H9 (cell line): ENCODE results near the gene HCFC1. TPM values are rescaled to one million over a fixed set of nuclear protein-coding genes. Genes with fewer than 3 reads are reported as not detected.
A peak's percentile ranks its signal among the peaks of the same experiment; 100 is the strongest.

Experiments
- DNase-seq: peaks from one replicate; pipeline ENCODE4 v3.0.0-alpha.2; 2017
- H2AFZ ChIP-seq: one replicate; pipeline ENCODE4 v1.6.1; 2013; ENCODE audit warnings: mild to moderate bottlenecking, low read length, control low read depth, moderate library complexity
- H2AK5ac ChIP-seq: 2 replicates; pipeline ENCODE4 v1.6.1; 2013; ENCODE audit warnings: low read length, control low read depth, mixed read lengths; ENCODE audit not compliant: insufficient read length
- H2BK120ac ChIP-seq: one replicate; pipeline ENCODE4 v1.6.1; 2013; ENCODE audit warnings: low read depth, mild to moderate bottlenecking, low read length, control low read depth, inconsistent platforms; ENCODE audit not compliant: poor library complexity, severe bottlenecking
- H2BK12ac ChIP-seq: 2 replicates; pipeline ENCODE4 v1.6.1; 2013; ENCODE audit warnings: low read length, control low read depth, mixed read lengths, low read depth; ENCODE audit not compliant: insufficient read length
- H2BK15ac ChIP-seq: 2 replicates; pipeline ENCODE4 v1.6.1; 2013; ENCODE audit warnings: low read depth, low read length, control low read depth
- H2BK20ac ChIP-seq: one replicate; pipeline ENCODE4 v1.6.1; 2013; ENCODE audit warnings: low read depth, mild to moderate bottlenecking, low read length, control low read depth, inconsistent platforms; ENCODE audit not compliant: poor library complexity, severe bottlenecking
- H2BK5ac ChIP-seq: 2 replicates; pipeline ENCODE4 v1.6.1; 2013; ENCODE audit warnings: low read length, control low read depth, mixed read lengths; ENCODE audit not compliant: insufficient read length
- H3K14ac ChIP-seq: 2 replicates; pipeline ENCODE4 v1.6.1; 2013; ENCODE audit warnings: low read length, control low read depth; ENCODE audit not compliant: insufficient read depth
- H3K18ac ChIP-seq: 2 replicates; pipeline ENCODE4 v1.6.1; 2013; ENCODE audit warnings: low read depth, mild to moderate bottlenecking, mixed read lengths, low read length, control low read depth; ENCODE audit not compliant: insufficient read length
- H3K23ac ChIP-seq: 2 replicates; pipeline ENCODE4 v1.6.1; 2013; ENCODE audit warnings: low read length, control low read depth, mixed read lengths, low read depth; ENCODE audit not compliant: insufficient read length
- H3K23me2 ChIP-seq: 2 replicates; pipeline ENCODE4 v1.6.1; 2013; ENCODE audit warnings: low read depth, mild to moderate bottlenecking, mixed read lengths, low read length, control low read depth; ENCODE audit not compliant: insufficient read length, poor library complexity, severe bottlenecking
- H3K27ac ChIP-seq: 2 replicates; pipeline ENCODE4 v1.5.1; 2013; ENCODE audit warnings: low read length, control low read depth, mixed read lengths, low read depth; ENCODE audit not compliant: insufficient read length
- H3K27me3 ChIP-seq: 2 replicates; pipeline ENCODE4 v1.6.1; 2013; ENCODE audit warnings: low read length, control low read depth, inconsistent platforms; ENCODE audit not compliant: insufficient read depth
- H3K4ac ChIP-seq: 2 replicates; pipeline ENCODE4 v1.6.1; 2013; ENCODE audit warnings: low read depth, mild to moderate bottlenecking, control low read depth, inconsistent platforms, low read length, moderate library complexity
- H3K4me1 ChIP-seq: 2 replicates; pipeline ENCODE4 v1.6.1; 2013; ENCODE audit warnings: low read length, control low read depth, inconsistent platforms; ENCODE audit not compliant: insufficient read depth
- H3K4me2 ChIP-seq: 2 replicates; pipeline ENCODE4 v1.6.1; 2013; ENCODE audit warnings: low read length, control low read depth, mixed read lengths; ENCODE audit not compliant: insufficient read length, insufficient read depth
- H3K56ac ChIP-seq: 2 replicates; pipeline ENCODE4 v1.6.1; 2013; ENCODE audit warnings: low read depth, mild to moderate bottlenecking, mixed read lengths, low read length, control low read depth; ENCODE audit not compliant: insufficient read length
- H3K79me1 ChIP-seq: 2 replicates; pipeline ENCODE4 v1.6.1; 2013; ENCODE audit warnings: low read depth, mild to moderate bottlenecking, moderate library complexity, low read length, control low read depth, inconsistent platforms; ENCODE audit not compliant: insufficient read depth, poor library complexity, severe bottlenecking
- H3K79me2 ChIP-seq: 2 replicates; pipeline ENCODE4 v1.6.1; 2013; ENCODE audit warnings: low read length, control low read depth, inconsistent platforms; ENCODE audit not compliant: insufficient read depth
- H3K9ac ChIP-seq: 2 replicates; pipeline ENCODE4 v1.6.1; 2013; ENCODE audit warnings: low read length, control low read depth, mixed read lengths; ENCODE audit not compliant: insufficient read length; ENCODE audit errors: extremely low read depth
- H3K9me3 ChIP-seq: one replicate; pipeline ENCODE4 v1.6.1; 2013; ENCODE audit warnings: low read depth, low read length, inconsistent platforms; ENCODE audit not compliant: control insufficient read depth
- H3T11ph ChIP-seq: one replicate; pipeline ENCODE4 v1.6.1; 2013; ENCODE audit warnings: mild to moderate bottlenecking, low read length, control low read depth, inconsistent platforms
- H4K20me1 ChIP-seq: one replicate; pipeline ENCODE4 v1.6.1; 2013; ENCODE audit not compliant: control insufficient read depth, insufficient read length, insufficient read depth
- H4K5ac ChIP-seq: 2 replicates; pipeline ENCODE4 v1.6.1; 2013; ENCODE audit warnings: low read depth, mild to moderate bottlenecking, mixed read lengths, low read length, control low read depth; ENCODE audit not compliant: insufficient read length
- H4K8ac ChIP-seq: replicated peaks from 2 replicates; pipeline ENCODE4 v1.6.1; 2013; ENCODE audit warnings: low read length, control low read depth, mixed read lengths, low read depth; ENCODE audit not compliant: insufficient read length
- H4K91ac ChIP-seq: 2 replicates; pipeline ENCODE4 v1.6.1; 2013; ENCODE audit warnings: low read depth, mild to moderate bottlenecking, moderate library complexity, mixed read lengths, low read length, control low read depth; ENCODE audit not compliant: insufficient read length
- H3K27ac Mint-ChIP-seq, 3 experiments: 2 replicates in 2 of 3; 3 replicates in 1 of 3; pipeline ENCODE4 v1.8.0; 2020 to 2021; ENCODE audit warnings: mixed read lengths in 3 of 3, mild to moderate bottlenecking in 1 of 3, moderate library complexity in 1 of 3
- H3K27me3 Mint-ChIP-seq: 2 replicates; pipeline ENCODE4 v1.8.0; 2021; ENCODE audit warnings: low read depth, mild to moderate bottlenecking, moderate library complexity, mixed read lengths
- H3K36me3 Mint-ChIP-seq, 3 experiments: 2 replicates in 2 of 3; 3 replicates in 1 of 3; pipeline ENCODE4 v1.8.0; 2020 to 2021; ENCODE audit warnings: low read depth in 3 of 3, mixed read lengths in 3 of 3; ENCODE audit not compliant: insufficient read depth in 1 of 3
- H3K4me1 Mint-ChIP-seq, 2 experiments: 2 replicates each; pipeline ENCODE4 v1.8.0; 2020; ENCODE audit warnings: mixed read lengths in 2 of 2
- H3K4me3 Mint-ChIP-seq, 2 experiments: 2 replicates in 1 of 2; 3 replicates in 1 of 2; pipeline ENCODE4 v1.8.0; 2020 to 2021; ENCODE audit warnings: mild to moderate bottlenecking in 2 of 2, mixed read lengths in 2 of 2, moderate library complexity in 1 of 2
- H3K9me3 Mint-ChIP-seq, 2 experiments: 2 replicates in 1 of 2; 3 replicates in 1 of 2; pipeline ENCODE4 v1.8.0; 2020; ENCODE audit warnings: mild to moderate bottlenecking in 2 of 2, mixed read lengths in 2 of 2, moderate library complexity in 1 of 2
- WGBS: extraction: QIAGEN DNeasy Blood & Tissue Kit; methylation state at CpG from one replicate; pipeline ENCODE4 v1.1.7; 2013; ENCODE audit warnings: missing lambda C conversion rate, low lambda C conversion rate, mixed read lengths; ENCODE audit not compliant: insufficient read length; ENCODE audit errors: extremely low coverage; 5-methylcytosine and 5-hydroxymethylcytosine counted together
- total RNA-seq: library from RNA; stranded (reverse); gene quantifications from 2 replicates; pipeline ENCODE4 v1.2.1, GENCODE V29; 2021
- TF ChIP-seq, protein P1 (sequence below): fragments of 200-600 bp; sonication (generic); conservative IDR thresholded peaks from 3 replicates; pipeline ENCODE4 v1.8.0; 2021; ENCODE audit warnings: antibody characterized with exemption, mild to moderate bottlenecking

The HCFC1 gene
- total RNA-seq, 1 experiment from 2014 or later, result 144 TPM

DNA sequence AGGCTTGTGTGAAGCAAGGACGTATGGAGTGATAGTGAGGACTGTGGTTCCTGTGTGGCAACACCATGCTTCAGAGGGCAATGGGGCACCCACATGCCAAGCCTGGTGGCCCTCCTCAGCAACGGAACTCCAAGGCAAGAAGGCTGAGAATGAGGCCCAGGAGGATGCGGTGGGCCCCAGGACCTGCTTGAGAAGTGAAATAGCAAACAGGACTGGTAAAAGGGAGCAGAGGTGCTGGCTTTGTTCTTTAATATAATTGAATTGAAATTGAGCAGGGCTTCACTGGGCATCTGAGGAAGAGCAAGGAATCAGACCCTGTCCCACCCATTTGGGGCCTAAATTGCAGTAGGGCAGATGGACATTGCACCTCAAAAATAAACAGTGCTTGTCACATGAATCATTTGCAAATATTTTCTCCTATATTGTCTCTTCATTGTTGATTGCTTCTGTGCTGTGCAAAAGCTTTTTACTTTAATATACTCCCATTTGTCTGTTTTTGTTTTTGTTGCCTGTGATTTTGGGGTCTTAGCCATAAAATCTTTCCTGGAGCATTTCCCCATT, 3.2 kb upstream of the HCFC1 start:
- peaks cover 8% of the 10 kb centered on the region for H3K23me2 ChIP-seq
- H2BK12ac ChIP-seq, result no peak overlapping the region
- Mint-ChIP-seq H3K27me3 (no peaks in the 10 kb centered on the region), H3K27ac (peak overlapping the region in 1 of 3 experiments; percentile 79; a peak in 1 of 7 replicates), H3K4me1 (peaks cover 13 to 15% of the 10 kb centered on the region in 2 experiments), H3K9me3 (peaks cover 4 to 11% of the 10 kb centered on the region in 2 experiments; a peak in 4 of 5 replicates), H3K4me3 (peak overlapping the region in 1 of 2 experiments; percentile 94; a peak in 3 of 5 replicates), H3K36me3 (peaks cover 3 to 4% (median 4%) of the 10 kb centered on the region in 3 experiments; a peak in 6 of 7 replicates)
- H3K27ac ChIP-seq, result no peak overlapping the region
- no peak overlapping the region for H4K91ac ChIP-seq
- H3K4me2 ChIP-seq, result no peak overlapping the region
- no peaks in the 10 kb centered on the region for H3K9me3 ChIP-seq
- TF ChIP-seq, protein P1, sequence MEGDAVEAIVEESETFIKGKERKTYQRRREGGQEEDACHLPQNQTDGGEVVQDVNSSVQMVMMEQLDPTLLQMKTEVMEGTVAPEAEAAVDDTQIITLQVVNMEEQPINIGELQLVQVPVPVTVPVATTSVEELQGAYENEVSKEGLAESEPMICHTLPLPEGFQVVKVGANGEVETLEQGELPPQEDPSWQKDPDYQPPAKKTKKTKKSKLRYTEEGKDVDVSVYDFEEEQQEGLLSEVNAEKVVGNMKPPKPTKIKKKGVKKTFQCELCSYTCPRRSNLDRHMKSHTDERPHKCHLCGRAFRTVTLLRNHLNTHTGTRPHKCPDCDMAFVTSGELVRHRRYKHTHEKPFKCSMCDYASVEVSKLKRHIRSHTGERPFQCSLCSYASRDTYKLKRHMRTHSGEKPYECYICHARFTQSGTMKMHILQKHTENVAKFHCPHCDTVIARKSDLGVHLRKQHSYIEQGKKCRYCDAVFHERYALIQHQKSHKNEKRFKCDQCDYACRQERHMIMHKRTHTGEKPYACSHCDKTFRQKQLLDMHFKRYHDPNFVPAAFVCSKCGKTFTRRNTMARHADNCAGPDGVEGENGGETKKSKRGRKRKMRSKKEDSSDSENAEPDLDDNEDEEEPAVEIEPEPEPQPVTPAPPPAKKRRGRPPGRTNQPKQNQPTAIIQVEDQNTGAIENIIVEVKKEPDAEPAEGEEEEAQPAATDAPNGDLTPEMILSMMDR, result no peak
- no peak overlapping the region for H2AK5ac ChIP-seq
- H3T11ph ChIP-seq, result no peak overlapping the region
- H3K4ac ChIP-seq, result no peak overlapping the region
- H4K20me1 ChIP-seq, result no peaks in the 10 kb centered on the region
- WGBS, result no CpG with 5 or more reads among the region's 3 CpGs
- H2BK20ac ChIP-seq, result no peak overlapping the region
- no peak overlapping the region for H4K5ac ChIP-seq
- H4K8ac ChIP-seq, result no peak overlapping the region
- H3K79me2 ChIP-seq, result no peaks in the 10 kb centered on the region; the same call in 1 of the 2 replicates
- H2BK15ac ChIP-seq, result no peak overlapping the region
- no peaks in the 10 kb centered on the region for H3K4me1 ChIP-seq
- no peaks in the 10 kb centered on the region for H3K27me3 ChIP-seq
- no peak overlapping the region for H3K23ac ChIP-seq
- H3K79me1 ChIP-seq, result no peaks in the 10 kb centered on the region
- no peak overlapping the region for H2BK120ac ChIP-seq
- H2AFZ ChIP-seq, result no peak overlapping the region
- no peak overlapping the region for H3K9ac ChIP-seq
- no peak overlapping the region for H3K14ac ChIP-seq
- no peak for DNase-seq
- no peak overlapping the region for H3K18ac ChIP-seq
- no peak overlapping the region for H2BK5ac ChIP-seq
- no peak overlapping the region for H3K56ac ChIP-seq
